ENCODE data around the gene LIPE.

Gene LIPE

DNA sequence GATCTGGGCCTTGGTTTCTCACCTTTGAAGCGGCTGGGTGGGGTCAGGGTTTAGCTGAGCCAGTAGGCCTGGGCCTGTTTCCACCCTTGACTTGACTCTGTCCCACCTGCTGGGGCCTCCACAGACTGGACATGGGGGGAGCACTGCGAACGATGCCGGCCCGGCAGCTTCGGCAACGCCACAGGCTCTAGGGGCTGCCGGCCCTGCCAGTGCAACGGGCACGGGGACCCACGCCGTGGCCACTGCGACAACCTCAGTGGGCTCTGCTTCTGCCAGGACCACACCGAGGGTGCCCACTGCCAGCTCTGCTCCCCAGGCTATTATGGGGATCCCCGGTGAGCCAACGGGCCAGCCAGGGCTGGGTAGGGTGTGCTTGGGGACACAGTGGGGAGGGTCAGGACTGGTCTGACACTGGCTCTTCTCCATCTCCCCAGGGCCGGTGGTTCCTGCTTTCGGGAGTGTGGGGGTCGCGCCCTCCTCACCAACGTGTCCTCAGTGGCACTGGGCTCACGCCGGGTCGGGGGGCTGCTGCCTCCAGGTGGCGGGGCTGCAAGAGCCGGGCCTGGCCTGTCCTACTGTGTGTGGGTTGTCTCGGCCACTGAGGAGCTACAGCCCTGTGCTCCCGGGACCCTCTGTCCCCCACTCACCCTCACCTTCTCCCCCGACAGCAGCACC lies 73.7 kb downstream of the LIPE start:
- no peak for DNase-seq (ENCODE audit: low read depth)

DNA sequence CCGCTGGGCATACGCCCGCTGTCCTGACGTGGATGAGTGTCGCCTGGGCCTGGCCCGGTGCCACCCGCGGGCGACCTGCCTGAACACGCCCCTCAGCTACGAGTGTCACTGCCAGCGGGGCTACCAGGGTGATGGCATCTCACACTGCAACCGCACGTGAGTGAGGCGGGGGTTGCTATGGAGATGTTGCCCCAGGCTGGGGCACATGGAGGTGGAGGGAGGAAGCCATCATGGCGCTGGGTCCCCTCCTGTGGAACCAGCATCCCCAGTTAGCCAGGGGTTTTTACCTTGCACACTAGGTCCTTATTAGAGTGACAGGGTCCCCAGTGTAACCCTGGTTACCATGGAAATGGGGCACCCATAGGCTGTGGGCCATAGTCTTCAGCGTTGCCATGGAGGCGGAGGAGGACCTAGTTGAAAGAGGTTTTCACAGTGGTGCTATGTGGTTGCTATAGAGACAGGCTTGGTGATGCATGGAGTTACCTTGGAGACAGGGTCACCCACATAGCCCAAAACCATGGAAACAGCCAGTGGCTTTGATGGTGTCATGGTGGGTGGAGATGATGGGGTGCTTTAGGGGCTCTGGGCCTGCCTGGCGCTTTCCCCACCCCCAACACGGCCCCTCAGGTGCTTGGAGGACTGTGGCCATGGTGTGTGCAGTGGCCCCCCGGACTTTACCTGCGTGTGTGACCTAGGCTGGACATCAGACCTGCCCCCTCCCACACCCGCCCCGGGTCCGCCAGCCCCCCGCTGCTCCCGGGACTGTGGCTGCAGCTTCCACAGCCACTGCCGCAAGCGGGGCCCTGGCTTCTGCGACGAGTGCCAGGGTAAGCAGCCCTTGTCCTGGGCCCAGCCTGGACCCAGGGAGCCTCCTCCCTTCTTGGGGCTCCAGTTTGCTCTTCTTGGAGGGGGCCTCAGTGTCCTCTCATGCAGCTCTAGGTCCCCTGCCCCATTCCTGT lies 74.6 kb downstream of the LIPE start:
- no peak for DNase-seq (ENCODE audit: low read depth)

All from GM04504 (cell line).